Loucy (cell line): ENCODE data around the gene WIZ.

ENCODE experiments used
- H2AFZ ChIP-seq: fragments of 200-600 bp; sonication (generic); 2 replicates; pipeline ENCODE4 v1.6.0; 2016; ENCODE audit warnings: antibody characterized with exemption, mild to moderate bottlenecking, low read length, moderate library complexity
- H3F3A ChIP-seq: fragments of 200-600 bp; 2 replicates; pipeline ENCODE4 v1.6.0; 2016; ENCODE audit warnings: antibody characterized with exemption, low read depth, mild to moderate bottlenecking
- H3K27me3 ChIP-seq: fragments of 200-600 bp; sonication (generic); 2 replicates; pipeline ENCODE4 v1.6.1; 2014; ENCODE audit warnings: low read length, mild to moderate bottlenecking; ENCODE audit not compliant: insufficient read depth, poor library complexity, severe bottlenecking
- H3K36me3 ChIP-seq: fragments of 200-600 bp; sonication (generic); 2 replicates; pipeline ENCODE4 v1.6.1; 2016; ENCODE audit warnings: low read length; ENCODE audit not compliant: insufficient read depth
- H3K4me1 ChIP-seq: fragments of 200-600 bp; sonication (generic); 2 replicates; pipeline ENCODE4 v1.5.1; 2014; ENCODE audit warnings: low read length, mild to moderate bottlenecking; ENCODE audit not compliant: insufficient read depth, poor library complexity, severe bottlenecking
- H3K4me2 ChIP-seq: fragments of 200-600 bp; sonication (generic); 2 replicates; pipeline ENCODE4 v1.6.0; 2014; ENCODE audit warnings: antibody characterized with exemption, low read length, low read depth, mild to moderate bottlenecking; ENCODE audit not compliant: poor library complexity, severe bottlenecking
- H3K4me3 ChIP-seq: fragments of 200-600 bp; sonication (generic); 2 replicates; pipeline ENCODE4 v1.5.1; 2014; ENCODE audit warnings: low read length, mild to moderate bottlenecking, mixed read lengths; ENCODE audit not compliant: poor library complexity, severe bottlenecking
- H3K79me2 ChIP-seq: fragments of 200-600 bp; sonication (generic); 2 replicates; pipeline ENCODE4 v1.6.1; 2014; ENCODE audit warnings: low read length; ENCODE audit not compliant: insufficient read depth
- H3K9ac ChIP-seq: fragments of 200-600 bp; sonication (generic); 2 replicates; pipeline ENCODE4 v1.6.0; 2014; ENCODE audit warnings: mild to moderate bottlenecking, low read depth, low read length, moderate library complexity; ENCODE audit not compliant: poor library complexity, severe bottlenecking
- H3K9me2 ChIP-seq: fragments of 200-600 bp; sonication (generic); replicated peaks from 2 replicates; pipeline ENCODE4 v1.6.1; 2016; ENCODE audit warnings: low read depth, low read length, mixed read lengths
- H3K9me3 ChIP-seq: fragments of 200-600 bp; sonication (generic); 2 replicates; pipeline ENCODE4 v1.6.1; 2014; ENCODE audit warnings: mild to moderate bottlenecking, antibody characterized with exemption, low read length, low read depth; ENCODE audit not compliant: insufficient read depth
- H4K20me1 ChIP-seq: fragments of 200-600 bp; sonication (generic); 2 replicates; pipeline ENCODE4 v1.6.0; 2014; ENCODE audit warnings: antibody characterized with exemption, low read length, mild to moderate bottlenecking; ENCODE audit not compliant: insufficient read depth, poor library complexity, severe bottlenecking
- CTCF ChIP-seq: fragments of 200-600 bp; sonication (generic); conservative IDR thresholded peaks from 2 replicates; pipeline ENCODE4 v1.5.1; 2014; ENCODE audit warnings: mild to moderate bottlenecking, antibody characterized with exemption, low read length
- EZH2phosphoT487 ChIP-seq: fragments of 200-600 bp; IDR thresholded peaks from 2 replicates; pipeline ENCODE4 v1.6.1; 2018; ENCODE audit warnings: antibody characterized with exemption, mild to moderate bottlenecking, moderate library complexity, borderline replicate concordance

Gene WIZ

GRCh38 chr19:15457701-15458484 is 8.1 kb upstream of the WIZ start:
- Histone ChIP-seq H3K27me3 (no peaks in the 10 kb centered on the region), H2AFZ (no peak overlapping the region)

GRCh38 chr19:15456871-15457700 is 7.3 kb upstream of the WIZ start:
- H2AFZ ChIP-seq: no peak overlapping the region
- H3F3A ChIP-seq: 0 out of 2 replicates have a peak, but pooled peaks cover under 1% of the 10 kb centered on the region
- no peak overlapping the region for H3K4me2 ChIP-seq
- H3K79me2 ChIP-seq: peaks cover 11% of the 10 kb centered on the region
- H4K20me1 ChIP-seq: no peaks in the 10 kb centered on the region
- no peak for TF ChIP-seq EZH2phosphoT487
- no peak for TF ChIP-seq CTCF
- H3K27me3 ChIP-seq: no peaks in the 10 kb centered on the region
- H3K9ac ChIP-seq: no peak overlapping the region
- peaks cover 10% of the 10 kb centered on the region for H3K4me1 ChIP-seq
- H3K36me3 ChIP-seq: peaks cover 19% of the 10 kb centered on the region; the same call in 1 of the 2 replicates
- no peaks in the 10 kb centered on the region for H3K9me3 ChIP-seq
- H3K4me3 ChIP-seq: no peak overlapping the region
- H3K9me2 ChIP-seq: no peaks in the 10 kb centered on the region

More at GRCh38 chr19:15457701-15458484, 8.1 kb upstream of the WIZ start:
- peaks cover 19% of the 10 kb centered on the region for H3K79me2 ChIP-seq
- TF ChIP-seq CTCF (no peak), EZH2phosphoT487 (no peak)
- H3K9ac ChIP-seq: no peak overlapping the region
- H3K9me3 ChIP-seq: no peaks in the 10 kb centered on the region
- no peak overlapping the region for H3K4me2 ChIP-seq
- no peaks in the 10 kb centered on the region for H3K9me2 ChIP-seq
- H3K4me3 ChIP-seq: no peak overlapping the region
- no peaks in the 10 kb centered on the region for H4K20me1 ChIP-seq
- H3K36me3 ChIP-seq: peaks cover 19% of the 10 kb centered on the region; the same call in 1 of the 2 replicates
- peaks cover 17% of the 10 kb centered on the region for H3K4me1 ChIP-seq
- no peaks in the 10 kb centered on the region for H3F3A ChIP-seq

GRCh38 chr19:15456441-15456840 is 6.7 kb upstream of the WIZ start:
- Histone ChIP-seq H3K9ac (no peak overlapping the region), H4K20me1 (no peaks in the 10 kb centered on the region), H3K27me3 (no peaks in the 10 kb centered on the region), H3K4me2 (no peak overlapping the region), H3K79me2 (peaks cover 5% of the 10 kb centered on the region; the same call in 1 of the 2 replicates), H2AFZ (no peak overlapping the region), H3K36me3 (peaks cover 19% of the 10 kb centered on the region; the same call in 1 of the 2 replicates), H3K9me2 (no peaks in the 10 kb centered on the region), H3K9me3 (no peaks in the 10 kb centered on the region), H3F3A (0 out of 2 replicates have a peak, but pooled peaks cover 6% of the 10 kb centered on the region), H3K4me1 (peaks cover 3% of the 10 kb centered on the region), H3K4me3 (no peak overlapping the region)
- no peak for TF ChIP-seq EZH2phosphoT487
- no peak for TF ChIP-seq CTCF
